ENCODE results near the gene CAMSAP2.
"Not testable (repeated sequence)": the region's sequence is repeated elsewhere in the genome, so short reads cannot be mapped to it uniquely, and the experiment has no call there.

CAMSAP2 gene

GRCh38 chr1:200783926-200784325, 45.2 kb downstream of the CAMSAP2 start:
- no peak for DNase-seq (ENCODE audit: low read depth)

GRCh38 chr1:200784576-200784975, 45.9 kb downstream of the CAMSAP2 start:
- no peak for DNase-seq (ENCODE audit: low read depth)

- no peak for DNase-seq (ENCODE audit: low read depth)
These were observed 48.1 kb downstream of the CAMSAP2 start for GRCh38 chr1:200786788-200787187.

DNA sequence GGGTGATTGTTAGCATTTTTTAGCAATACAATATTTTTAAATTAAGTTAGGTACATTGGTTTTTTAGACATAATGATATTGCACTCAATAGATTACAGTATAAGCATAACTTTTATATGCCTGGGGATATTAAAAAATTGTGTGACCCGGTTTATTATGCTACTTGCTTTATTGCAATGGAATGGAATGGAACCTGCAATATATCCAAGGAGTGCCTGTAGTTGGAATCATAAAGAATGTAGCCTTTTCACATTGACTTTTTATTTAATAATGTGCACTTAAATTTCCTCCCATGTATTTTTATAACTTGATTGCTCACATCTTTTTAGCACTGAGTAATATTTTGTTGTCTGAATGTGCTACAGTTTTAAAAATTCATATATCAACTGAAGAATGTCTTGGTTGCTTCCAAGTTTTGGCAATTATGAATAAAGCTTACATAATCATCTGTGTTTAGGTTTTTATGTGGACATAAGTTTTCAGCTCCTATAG, 49.2 kb downstream of the CAMSAP2 start:
- no peak for DNase-seq (ENCODE audit: low read depth)

DNA sequence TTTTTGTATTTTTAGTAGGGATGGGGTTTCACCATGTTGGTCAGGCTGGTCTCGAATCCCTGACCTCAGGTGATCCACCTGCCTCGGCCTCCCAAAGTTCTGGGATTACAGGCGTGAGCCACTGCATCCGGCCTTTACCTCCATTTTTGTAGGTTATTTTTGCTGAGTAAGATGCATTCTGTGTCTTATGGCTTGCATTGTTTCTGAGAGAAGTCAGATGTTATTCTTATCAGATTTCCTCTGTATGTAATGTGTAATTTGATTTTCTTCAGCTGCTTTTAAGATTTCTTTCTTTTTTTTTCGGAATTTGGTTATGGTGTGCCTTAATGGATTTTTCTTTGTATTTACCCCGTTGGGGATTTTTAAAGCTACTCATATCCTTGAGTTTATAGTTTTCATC, 52.3 kb downstream of the CAMSAP2 start:
- DNase-seq (ENCODE audit: low read depth) = not testable (repeated sequence)

DNA sequence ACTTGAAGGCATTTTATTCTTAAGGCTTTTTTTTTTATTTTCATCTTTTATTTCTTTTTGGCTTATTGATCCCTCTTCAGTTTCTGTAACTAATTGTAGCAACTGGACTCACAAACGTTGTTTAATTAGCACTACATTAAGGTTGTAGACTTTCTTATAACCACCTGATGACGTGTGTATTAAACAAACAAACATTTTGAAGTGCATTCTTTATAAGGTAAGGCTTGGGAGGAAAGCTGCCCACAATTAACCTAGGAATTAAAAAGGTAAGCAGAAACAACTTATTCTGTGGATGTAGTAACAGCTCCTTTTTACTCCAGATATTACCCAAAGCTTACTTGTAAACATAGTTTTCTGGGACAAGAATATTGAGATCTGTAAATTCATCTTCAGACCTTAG, 55.0 kb downstream of the CAMSAP2 start:
- DNase-seq (ENCODE audit: low read depth) = no peak

DNA sequence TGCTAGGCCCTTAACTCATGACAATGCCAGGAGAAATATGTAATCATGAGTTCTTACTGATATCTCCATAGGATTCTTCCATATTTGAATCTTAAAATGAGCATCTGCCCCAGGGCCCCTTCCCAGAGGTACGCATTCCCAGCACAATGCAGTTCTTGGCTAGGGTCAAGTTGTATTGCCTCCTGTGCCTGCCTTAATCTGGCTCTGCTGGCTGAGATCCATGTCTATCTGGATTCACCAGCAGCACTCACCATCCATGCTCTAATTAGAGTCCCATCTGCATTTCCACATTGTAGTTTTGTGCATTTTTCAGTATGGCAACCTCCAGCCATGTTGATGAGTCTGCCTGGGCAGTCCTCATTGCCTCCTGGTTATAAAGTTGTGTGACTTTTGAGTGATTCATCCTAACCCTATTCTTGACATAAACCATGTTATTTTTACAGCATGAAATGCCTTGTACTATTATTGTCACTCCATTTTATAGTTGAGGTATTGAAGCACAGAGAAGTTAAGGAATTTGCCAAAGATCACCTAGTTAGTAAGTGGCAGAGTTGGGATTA, 55.9 kb downstream of the CAMSAP2 start:
- DNase-seq (ENCODE audit: low read depth) = no peak

DNA sequence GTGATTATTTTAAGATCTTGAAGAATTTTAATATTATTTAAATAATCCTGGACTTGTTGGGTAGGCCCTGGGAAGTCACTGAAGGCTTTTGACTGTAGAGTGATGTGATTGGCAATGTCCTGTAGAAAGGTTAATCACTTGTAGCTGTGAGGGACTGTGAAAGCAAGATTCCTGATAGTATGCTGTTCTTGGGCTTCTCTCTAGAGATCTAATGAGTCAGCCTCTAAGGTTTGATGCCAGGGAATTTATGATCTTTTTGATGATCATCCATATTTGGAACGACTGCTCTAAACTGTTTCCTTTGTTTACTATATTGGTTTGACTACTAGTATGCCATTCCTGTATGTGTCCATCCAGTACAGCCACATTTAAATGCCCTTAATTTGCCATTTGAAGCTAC, 56.5 kb downstream of the CAMSAP2 start:
- DNase-seq (ENCODE audit: low read depth) = no peak

DNA sequence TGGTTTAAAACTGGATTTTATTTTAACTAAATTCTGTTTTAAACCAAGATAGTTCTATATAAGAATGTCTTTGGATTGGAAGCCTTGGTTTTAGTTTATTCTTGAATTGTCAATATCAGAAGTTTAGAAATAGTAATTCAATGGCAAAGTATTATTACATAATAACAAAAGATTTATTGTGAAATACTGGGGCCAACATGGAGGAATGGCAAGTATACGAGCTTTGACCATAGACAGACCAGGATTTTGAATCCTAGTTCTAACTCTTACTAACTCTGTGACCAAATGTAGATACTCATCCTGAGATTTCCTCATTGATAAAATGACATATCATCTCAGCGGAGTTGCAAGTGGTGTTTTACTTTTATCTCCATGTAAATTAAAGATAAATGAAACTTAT, 63.3 kb downstream of the CAMSAP2 start:
- DNase-seq (ENCODE audit: low read depth) = no peak

DNA sequence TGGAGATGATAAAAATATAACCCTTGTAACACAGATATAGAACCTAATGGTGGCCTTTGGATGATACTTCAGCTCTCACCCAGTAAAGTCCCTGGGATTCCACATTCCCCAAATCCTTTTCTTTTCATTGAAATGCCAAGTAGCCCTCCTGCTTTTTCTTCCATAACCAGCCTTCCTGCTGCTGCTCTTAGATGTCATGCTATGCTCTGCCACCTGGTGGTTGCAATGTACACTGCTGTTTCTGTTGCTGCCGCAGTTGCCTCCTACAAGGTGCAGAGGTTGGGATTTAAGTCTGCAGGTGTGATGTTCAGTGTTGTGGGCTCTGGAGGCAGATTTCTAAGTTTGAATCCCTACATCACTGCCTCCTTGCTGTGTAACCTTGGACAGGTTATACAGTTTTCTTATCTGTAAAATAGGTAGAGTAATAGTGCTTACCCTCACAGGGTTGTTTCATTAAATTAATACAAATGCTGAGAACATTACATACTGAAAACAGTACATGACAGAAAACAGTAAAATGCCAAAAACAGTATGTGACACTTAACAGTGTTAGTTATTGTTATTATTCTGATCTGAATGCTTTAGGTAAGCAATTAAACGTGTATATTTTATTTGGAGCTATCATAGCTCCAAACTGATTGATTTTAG, 64.3 kb downstream of the CAMSAP2 start:
- DNase-seq (ENCODE audit: low read depth) = peak; percentile 45

DNA sequence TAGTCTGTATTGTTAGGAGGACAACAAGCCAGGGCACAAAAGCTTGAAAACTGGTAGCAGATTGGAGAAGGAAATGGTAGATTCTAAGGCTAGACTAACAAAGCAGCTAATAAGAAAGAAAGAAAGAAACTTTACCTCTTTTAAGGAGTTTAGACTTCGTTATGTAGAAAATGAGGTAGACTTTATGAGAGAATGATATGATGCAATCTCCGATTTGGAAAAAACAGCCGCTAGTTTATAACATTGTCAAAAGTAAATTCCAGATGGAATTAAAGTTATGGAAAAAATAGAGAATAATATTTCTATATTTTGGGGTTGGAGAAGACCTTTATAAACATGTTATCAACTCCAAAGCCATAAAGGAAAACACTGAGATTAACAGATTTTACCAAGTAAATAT, 67.0 kb downstream of the CAMSAP2 start:
- no peak for DNase-seq (ENCODE audit: low read depth)

GRCh38 chr1:200808846-200809245, 70.2 kb downstream of the CAMSAP2 start:
- no peak for DNase-seq (ENCODE audit: low read depth)

- no peak for DNase-seq (ENCODE audit: low read depth)
These were observed 73.0 kb downstream of the CAMSAP2 start for GRCh38 chr1:200811704-200812103.

DNA sequence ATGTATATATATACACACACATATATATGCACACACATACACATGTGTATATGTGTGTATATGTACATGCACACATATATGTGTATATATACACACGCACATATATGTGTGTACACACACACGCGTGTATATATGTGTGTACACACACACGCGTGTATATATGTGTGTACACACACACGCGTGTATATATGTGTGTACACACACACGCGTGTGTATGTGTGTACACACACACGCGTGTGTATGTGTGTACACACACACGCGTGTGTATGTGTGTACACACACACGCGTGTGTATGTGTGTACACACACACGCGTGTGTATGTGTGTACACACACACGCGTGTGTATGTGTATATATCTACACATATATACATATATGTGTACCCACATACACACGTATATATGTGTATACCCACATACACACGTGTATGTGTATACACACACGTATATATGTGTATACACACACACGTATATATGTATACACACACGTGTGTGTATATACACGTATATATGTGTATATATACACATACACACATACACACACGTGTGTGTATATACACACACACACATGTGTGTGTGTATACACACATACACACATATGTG, 78.0 kb downstream of the CAMSAP2 start:
- not testable (repeated sequence) for DNase-seq (ENCODE audit: low read depth)

- DNase-seq (ENCODE audit: low read depth) = no peak
These were observed 79.6 kb downstream of the CAMSAP2 start for GRCh38 chr1:200818248-200818647.

- no peak for DNase-seq (ENCODE audit: low read depth)
These were observed 81.0 kb downstream of the CAMSAP2 start for GRCh38 chr1:200819726-200820125.

- DNase-seq (ENCODE audit: low read depth) = no peak
These were observed 92.4 kb downstream of the CAMSAP2 start for GRCh38 chr1:200831091-200831490.

GRCh38 chr1:200834383-200834782, 95.7 kb downstream of the CAMSAP2 start:
- no peak for DNase-seq (ENCODE audit: low read depth)

- DNase-seq (ENCODE audit: low read depth) = no peak
These were observed 97.5 kb downstream of the CAMSAP2 start for GRCh38 chr1:200836213-200836612.

- no peak for DNase-seq (ENCODE audit: low read depth)
These were observed 99.4 kb downstream of the CAMSAP2 start for GRCh38 chr1:200837931-200838571.

GRCh38 chr1:200838676-200839445, 100.2 kb downstream of the CAMSAP2 start:
- DNase-seq (ENCODE audit: low read depth) = no peak

GRCh38 chr1:200845360-200845759, 106.7 kb downstream of the CAMSAP2 start:
- no peak for DNase-seq (ENCODE audit: low read depth)
